GM18511 (cell line): ENCODE measurements around the gene CHPF.
A peak's percentile ranks its signal among the peaks of the same experiment; 100 is the strongest.

Experiments
- ATAC-seq: cut with Tn5 transposase; IDR thresholded peaks from one replicate; pipeline ENCODE4 v1.9.1; 2021; ENCODE audit warnings: mild to moderate bottlenecking, moderate library complexity; ENCODE audit not compliant: unreplicated experiment

The CHPF gene

DNA sequence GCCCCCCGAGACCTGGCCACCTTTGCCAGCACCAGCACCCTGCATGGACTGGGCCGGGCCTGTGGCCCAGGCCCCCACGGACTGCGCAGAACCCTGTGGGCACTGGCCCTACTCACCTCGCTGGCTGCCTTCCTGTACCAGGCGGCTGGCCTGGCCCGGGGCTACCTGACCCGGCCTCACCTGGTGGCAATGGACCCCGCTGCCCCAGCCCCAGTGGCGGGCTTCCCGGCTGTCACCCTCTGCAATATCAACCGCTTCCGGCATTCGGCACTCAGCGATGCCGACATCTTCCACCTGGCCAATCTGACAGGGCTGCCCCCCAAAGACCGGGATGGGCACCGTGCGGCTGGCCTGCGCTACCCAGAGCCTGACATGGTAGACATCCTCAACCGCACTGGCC lies 28.8 kb downstream of the CHPF start:
- ATAC-seq = no peak

DNA sequence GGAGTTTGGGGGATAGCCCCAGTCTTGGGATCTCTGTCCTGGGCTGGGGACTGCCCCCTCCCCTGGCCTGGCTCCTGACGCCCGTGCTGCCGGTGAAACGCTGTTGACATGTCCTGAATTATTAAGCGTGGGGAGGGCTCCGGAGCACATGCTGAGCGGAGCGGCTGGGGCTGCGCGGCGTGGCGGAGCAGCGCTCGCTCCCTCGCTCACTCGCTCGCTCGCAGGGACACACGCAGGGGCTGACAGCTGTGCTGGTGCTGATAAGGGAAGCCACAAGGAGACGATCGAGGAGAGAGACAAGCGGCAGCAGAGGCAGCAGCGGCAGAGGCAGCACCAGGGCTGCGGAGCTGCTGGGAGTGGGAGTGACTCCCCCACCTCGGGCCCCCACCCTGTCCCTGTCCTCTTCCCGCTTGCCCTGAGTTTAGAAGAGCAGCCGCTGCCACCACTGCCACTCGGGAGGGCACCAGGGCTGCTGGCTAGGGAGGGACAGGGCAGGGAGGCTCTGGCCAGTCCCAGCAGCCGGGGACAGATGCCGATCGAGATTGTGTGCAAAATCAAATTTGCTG lies 29.3 kb downstream of the CHPF start, which contains the start of gene ASIC4:
Gene ASIC4 (plus strand): TSS at position 287 of the 566 bp plus-strand sequence. CDS start 243 bp downstream, at position 530.
- no peak for ATAC-seq

DNA sequence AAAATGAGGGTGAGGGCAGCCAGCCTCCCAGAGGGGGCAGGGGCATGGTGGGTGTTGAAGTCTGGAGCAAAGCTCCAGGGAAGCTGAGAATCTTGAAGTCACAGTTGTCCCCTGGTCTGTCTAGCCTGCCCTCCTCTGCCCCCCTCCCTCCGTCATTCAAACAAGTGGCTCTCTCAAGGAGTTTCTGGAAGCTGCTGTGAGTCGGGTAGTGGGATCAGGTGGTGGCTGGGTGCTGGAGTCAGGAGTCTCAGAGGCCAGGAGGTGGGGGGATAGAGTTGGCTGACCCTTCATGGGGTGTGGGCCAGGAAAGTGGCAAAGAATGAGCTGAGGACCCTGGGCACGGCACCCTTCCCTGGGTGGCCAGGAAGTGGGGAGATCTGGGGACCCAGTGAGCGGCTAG lies 29.8 kb downstream of the CHPF start:
- ATAC-seq = no peak

DNA sequence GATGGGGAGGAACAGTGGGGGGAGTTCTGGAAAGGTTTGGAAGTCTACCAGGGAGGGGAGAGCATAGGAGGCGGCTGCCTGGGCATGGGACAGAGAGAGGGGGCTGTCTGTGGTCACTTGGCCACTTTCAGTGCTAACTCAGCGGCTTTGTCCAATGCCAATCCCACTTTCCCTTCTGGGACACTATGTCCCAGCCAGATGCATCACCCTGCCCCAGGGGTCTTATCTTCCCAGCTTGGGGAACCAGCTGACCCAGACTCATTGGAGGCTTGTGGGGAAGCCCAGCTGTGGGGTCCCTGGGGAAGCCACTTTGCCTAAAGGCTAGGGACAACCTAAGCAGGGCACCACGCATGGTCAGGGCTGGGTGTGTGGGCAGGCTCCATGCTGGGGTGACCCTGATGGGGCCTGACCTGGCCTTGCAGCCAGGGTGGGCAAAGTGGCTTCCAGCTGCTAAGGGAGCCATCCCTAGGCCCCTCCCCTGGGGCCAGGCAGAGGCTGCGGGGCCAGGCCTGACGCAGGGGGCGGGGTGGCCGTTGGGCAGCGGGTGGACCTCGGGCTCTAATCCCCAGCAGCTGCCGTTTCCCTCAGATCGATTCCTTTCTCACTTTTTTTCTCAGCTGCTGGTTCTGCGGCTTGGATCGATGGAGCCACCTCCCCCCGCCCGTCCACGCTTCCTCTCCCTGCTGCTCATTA lies 30.9 kb downstream of the CHPF start:
- ATAC-seq = no peak

DNA sequence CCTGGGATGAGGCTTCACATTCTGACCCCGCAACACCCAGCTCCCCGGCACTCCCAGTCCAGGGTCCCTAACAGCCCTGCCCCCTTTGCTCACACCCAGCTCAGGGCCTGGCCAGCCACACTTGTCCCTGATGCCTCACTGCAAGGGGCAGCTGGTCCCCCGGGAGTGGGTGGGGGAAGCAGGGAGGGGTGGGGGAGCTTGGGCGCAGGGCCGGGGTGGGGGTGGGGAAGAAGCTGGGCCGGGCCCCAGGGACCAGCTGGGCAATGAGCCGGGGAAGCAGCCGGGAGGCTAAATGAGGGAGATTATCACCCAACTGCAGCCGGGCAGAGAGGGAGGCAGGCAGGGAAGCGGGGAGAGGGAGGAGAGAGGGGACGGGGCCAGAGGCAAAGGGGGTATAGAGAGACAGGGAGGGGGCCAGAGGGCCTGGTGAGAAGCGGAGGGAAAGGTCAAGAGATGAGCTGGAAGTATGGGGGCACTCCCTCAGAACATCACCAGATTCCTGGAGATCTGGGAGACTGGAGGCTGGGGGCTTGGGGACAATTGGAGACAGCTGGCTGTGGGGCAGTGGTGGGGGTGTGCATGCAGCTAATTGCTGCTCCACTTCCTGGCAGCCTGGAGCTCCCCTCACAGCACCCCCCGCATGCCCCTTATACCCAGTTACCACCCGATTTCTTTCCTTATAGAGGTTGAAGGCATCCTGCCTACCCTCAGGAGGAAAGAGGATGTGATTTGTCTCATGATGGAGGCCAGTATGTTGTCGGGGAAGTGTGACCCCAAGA lies 31.9 kb downstream of the CHPF start:
- no peak for ATAC-seq

DNA sequence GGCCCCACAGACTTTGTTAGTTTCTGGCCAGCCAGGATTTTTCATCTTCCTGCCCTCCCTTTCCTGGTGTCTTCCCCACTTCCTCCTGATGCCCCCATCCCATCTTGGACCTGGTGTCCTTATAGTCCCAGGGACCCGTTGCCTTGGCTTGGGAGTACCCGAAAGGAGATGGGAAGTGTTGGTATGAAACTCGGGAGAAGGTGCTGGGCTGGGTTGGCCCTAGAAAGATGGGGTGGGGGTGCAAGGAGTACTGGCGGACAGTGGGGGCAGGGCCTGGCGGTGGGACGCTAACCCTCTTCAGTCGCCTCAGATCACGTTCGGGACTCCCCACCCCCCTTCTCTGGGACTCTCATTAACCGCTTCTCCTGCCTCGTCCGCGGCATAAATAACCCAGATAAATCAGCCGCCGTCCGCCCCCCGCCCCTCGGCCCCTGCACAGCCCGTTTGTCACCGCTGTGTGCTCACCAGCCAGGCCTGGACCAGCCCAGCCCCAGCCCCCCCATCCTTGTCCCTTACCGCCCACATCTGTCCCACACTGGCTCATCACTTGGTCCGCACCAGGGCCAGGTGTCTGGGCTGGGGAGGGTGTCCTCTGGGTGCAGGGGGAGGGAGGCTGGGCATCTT lies 33.0 kb downstream of the CHPF start:
- ATAC-seq = no peak

DNA sequence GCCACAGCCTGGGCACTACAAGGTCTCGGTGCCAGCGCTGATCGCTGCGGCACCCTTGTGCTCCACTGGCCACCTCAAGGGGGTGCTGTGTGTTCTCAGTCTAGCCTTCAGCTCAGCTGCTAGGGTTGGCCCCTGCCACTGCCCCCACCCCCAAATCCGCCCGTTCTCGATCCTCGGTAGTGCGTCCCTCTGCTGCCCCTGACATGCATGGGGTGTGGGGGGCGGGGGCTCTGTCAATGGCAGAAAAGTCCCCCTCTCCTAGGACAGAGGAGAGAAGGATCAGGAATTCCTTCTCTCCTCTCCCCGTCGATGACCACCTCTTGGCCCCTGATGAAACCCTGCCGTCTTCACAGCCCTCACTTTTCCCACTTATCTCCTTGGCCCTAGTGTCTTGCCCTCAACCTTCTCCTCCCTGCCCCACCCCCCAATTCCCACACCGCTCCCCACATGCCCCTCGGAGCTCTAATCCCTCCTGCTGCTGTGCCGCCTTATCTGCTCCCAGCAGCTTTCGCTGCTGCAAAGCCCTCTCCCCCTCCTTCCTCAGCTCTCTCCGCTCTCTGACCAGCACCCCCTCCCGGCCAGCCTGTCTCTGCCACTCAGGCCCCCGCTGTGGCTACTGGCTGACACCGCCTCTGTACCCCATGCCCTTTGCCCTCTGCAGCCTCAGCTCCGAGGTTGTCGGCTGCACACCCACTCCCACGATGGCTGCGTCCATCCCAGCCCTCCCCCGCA lies 33.7 kb downstream of the CHPF start:
- ATAC-seq = peak; percentile 79

DNA sequence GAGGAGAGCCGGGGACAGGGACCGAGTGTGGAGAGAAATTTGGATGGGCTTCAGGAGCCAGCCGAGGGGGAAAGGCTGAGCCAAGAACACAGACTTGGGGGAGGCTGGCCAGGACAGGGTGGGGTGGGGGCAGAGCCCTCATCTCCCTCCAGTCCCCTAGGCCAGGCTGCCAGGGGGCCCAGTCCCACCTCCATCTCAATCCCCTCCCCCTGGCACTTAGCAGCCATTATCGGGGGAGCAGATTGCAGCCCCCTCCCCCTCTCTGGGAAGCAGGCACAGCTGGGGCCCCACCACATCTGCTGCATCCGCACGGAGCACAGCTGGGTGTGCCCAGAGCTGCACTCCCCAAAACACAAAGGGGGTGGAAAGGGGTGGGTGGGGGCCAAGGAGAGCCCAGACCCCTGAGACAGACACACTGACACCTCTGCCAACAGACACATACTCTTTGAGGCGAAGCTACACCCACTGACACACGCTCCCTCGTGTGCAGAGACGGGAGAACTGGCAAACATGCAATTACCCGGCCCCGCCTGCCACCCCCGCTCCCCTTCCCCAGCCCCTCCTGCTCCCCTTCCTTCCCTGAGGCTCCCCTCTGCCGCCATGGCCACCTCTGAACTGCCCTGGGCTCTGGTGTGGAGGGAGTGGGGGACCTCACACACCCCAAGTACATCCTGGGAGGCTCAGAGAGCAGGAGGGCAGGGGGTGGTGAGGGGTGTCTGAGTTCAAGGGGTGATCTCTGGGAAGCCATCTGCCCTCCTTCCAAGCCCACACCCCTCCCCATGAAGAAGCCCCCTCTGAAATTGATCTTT lies 34.4 kb downstream of the CHPF start:
- peak; percentile 28 for ATAC-seq

DNA sequence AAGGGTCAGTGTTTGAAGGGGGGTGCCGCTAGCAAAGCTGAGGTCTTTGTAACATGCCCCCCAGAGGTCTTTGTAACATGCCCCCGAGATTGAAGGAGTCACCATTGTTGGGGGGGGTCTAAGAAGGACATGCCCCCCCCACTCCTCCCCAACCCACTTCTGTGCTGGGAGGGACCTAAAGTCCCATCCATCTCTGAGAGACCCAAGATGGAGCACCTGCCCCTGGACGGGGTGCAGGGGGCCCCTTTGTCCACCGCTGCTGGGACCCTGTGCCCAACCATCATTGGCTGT lies 35.2 kb downstream of the CHPF start:
- no peak for ATAC-seq

DNA sequence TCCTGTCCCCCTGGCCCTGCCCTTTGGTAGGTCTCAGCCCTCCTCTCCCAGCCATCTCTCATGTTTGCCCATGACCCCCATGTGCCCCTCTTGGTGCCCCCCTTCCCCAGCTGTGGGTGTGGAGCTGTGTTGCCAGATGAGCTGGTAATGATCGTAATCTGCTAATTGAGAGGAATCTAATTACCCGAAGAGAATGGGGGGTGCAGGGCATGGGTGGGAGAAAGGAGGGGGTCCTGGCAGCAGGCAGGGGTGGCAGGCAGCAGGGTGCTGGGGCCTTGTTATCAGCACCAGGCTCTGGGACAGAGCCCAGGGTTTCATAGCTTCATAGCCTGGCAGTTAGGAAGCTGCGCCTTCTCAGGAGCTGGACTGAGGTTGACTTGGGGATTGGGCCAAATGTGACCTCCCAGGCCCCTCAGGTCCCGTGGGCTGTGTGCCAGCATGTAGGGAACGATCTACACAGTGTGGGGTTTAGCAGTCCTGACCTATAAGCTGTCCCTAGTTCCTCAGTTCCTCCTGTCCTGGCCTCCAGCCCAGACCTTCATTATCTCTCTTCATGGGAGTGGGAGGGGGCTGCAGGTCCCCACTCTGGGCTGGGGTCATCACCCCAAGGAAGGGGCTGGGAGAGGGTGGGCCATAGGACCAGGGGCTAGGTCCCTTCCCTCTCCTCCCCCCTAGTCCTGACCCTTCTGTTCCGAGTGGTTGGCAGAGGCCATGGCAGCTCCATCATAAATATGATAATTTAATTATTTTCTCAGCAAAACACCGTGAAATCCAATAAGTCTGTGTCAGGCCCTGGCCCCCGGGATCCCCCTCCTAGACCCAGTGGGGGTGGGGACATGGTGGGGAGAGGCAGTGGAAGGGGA lies 35.8 kb downstream of the CHPF start:
- ATAC-seq = no peak

DNA sequence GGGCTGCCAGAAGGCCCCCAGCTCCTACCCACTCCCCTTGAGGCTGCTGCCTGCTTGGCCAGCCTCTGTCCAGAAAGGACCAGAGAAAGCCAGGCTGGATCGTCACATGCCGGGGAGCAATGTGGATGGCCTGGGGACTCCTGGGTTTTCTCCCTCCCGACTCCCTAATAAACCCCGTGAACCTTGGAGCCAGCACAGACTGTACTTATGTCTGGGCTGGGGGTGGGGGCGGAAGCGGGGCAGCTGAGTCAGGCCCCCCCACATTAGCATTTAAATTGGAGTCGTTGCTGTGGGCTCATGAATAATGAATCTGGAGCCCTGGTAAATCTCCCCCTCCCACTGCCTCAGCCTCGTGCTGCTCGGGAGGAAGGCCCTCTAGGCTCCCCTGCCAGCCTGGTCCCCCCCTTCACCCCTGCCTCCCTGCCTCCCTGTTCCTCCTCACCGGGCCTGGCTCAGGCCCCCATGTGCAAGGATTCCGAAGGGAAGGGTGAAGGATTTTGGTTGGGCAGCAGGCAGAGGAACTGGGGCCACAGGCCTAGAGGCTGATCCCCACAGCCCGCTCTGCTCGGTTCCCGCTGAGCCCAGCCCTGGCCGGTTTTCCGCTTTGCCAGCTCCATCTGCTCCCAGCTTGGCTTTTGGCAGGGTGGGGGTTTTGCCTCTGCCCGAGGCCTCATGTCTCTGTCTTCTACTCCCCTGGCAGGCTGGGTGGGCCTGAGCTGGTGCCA lies 36.6 kb downstream of the CHPF start:
- ATAC-seq = no peak

DNA sequence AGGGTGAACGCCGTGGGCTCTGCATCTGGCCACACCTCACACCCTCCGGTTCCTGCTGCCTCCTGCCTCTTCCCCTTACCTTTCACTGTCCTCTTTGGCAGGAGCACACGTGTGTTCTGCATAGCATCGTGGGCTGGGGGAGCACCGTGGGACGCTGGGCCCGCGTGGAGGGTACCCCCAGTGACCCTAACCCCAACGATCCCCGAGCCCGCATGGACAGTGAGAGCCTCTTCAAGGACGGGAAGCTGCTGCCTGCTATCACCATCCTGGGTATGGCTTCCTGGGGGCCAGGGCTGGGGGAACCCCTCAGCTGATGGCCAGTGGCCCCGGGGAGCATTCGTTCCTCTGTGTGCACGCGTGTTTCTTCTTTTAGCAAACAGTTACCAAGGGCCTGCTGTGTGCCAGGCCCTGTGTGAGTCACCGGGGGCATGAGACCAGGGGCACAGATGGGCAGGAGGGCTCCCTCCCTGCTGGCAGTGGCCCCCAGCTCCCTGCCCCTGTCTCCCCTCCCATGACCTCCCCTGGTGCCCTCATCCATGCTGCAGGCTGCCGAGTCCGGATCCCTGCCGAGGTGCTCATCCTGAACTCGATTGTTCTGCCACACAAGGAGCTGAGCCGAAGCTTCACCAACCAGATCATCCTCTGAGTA lies 37.3 kb downstream of the CHPF start:
- no peak for ATAC-seq

DNA sequence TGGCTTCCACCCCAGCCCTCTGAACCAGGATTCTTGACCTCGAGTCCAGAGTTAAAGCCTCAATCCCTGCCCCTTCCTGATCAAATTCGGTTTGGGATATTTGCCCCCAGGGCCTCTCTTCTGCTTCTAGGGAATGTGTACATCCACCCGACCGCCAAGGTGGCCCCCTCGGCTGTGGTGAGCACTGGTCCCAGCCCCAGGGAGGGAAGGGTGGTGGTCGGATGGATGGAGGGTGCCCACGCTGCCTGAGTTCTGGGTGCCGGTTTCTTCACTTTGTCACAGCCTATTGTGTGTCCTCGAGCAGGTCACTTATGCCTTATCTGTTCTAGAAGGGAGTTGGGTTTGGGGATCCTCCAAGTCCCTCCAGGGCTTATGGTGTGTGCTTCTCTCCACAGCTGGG lies 38.0 kb downstream of the CHPF start:
- no peak for ATAC-seq

DNA sequence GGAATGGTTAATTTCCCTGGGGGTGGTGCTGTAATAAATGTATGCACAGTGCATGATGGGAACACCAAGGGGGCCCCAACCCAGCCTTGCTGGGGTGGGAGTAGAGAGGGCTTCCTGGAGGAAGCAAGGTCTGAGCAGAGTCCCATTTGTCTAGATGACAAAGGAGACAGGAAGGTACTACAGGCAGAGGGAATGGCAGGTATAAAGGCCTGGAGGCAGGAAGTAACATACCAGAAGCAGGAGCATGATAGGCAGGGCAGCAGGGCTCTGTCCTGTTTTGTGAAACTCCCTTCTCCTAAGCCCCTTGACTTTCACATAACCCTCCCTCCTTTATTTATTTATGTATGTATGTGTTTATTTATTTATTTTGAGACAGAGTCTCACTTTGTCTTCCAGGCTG lies 41.0 kb downstream of the CHPF start:
- ATAC-seq = no peak

DNA sequence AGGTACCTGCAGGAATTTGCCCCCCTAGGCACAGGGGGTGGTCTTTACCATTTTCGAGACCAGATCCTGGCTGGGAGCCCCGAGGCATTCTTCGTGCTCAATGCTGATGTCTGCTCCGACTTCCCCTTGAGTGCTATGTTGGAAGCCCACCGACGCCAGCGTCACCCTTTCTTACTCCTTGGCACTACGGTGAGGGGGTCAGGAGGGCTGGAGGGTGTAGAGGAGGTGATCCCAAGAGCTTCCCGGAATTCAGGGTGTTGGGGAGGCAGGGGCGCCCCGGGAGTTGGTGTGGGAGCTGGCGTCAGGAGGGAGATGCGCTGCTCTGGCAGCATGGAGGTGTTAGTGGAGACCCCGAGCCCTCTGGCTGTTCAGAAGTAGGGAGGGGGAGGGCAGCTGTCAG lies 41.8 kb downstream of the CHPF start:
- no peak for ATAC-seq

DNA sequence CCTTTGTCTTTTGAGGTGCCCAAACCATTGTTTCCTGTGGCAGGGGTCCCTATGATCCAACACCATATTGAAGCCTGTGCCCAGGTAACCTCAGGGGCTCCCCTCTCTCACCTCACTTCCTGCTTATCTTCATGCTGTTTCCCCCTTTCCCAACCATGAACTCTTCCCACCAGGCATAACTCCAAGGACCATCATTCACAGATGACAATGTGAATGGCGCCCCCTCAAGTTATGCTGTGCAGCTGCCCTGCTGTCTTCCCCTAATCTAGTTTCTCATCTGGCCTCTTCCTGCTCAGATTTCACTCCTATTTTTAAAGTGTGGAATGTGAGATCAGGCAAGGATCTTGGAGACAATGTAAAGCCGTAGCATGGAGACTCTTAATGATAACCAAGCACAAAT lies 43.5 kb downstream of the CHPF start:
- no peak for ATAC-seq

DNA sequence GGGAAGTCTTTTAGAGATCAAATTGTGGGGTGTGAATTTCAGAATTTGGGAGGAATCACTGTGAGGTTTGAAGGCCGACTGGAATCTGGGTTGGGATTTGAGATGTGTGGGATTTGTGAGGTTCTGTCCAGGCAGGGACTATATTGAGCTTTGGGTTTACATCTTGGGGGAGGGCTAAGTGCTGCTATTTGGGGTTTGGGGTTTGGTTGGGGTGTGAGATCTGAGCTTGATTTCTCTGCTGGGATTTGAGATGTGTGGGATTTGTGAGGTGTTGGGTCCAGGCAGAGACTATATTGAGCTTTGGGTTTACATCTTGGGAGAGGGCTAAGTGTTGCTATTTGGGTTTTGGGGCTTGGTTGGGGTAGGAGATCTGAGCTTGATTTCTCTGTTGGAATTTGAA lies 44.1 kb downstream of the CHPF start:
- no peak for ATAC-seq

DNA sequence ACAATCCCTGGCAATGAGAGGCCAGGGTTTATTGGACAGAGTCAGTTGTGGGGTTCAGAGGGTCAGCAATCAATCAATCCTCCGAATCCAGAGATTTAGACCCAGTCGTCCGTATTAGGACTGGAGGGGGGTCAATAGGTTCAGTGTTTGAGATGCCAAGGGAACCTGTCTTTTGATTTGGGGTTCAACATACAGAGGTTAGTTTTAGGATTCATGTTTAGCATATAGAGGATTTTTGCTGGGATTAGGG lies 44.6 kb downstream of the CHPF start:
- no peak for ATAC-seq
